A549 treated with AZD2906 at 1 μM for 4 hours (cell line): ENCODE results near the gene SLC22A15. TPM values are rescaled to one million over a fixed set of nuclear protein-coding genes. Genes with fewer than 3 reads are reported as not detected.

Source experiments
- total RNA-seq: library from RNA; stranded (reverse); fragments of 200-300 nt; extraction: Qiagen RNA extraction; gene quantifications from 5 replicates; pipeline ENCODE4 v1.2.3, GENCODE V29; 2022

SLC22A15 gene
- 0.45 to 1.0 TPM (median 0.60 TPM) in 5 replicates for total RNA-seq

DNA sequence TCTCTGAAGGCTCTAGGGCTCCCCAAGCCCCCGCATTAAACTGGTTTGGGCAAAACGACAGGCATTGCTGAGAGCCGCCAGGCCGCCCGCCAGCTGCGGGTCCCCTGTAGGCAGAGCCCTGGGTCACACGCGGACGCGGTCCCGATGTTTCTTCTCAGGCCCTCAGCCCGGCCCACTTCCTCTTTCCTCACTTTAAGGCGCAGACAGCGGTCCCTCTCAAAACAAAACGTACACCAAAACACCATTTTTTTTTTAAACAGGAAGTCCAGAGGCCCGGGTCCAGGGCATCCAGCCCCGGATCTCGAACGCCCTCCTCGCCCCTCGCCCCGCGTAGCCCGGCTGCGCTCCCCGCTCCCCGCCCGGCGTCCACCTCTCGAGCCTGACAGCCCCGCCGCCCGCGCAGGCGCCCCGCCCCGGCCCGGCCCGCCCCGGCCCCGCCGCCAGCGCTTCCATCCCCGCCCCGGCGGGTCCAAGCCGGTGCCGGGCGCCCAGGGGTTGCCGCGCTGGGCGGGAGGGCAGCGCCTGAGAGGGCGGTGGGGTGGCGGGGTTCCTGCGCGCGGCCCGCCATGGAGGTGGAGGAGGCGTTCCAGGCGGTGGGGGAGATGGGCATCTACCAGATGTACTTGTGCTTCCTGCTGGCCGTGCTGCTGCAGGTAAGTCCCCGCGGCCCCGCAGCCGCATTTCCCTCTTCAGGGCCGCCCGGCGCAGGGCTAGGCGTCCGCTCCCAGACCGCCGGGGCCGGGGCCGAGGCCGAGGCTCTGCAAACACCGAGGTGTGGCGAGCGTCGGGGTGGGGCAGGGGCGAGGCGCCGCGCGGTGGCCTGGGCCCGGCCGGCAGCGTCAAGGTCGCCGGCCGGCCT lies at the start of gene SLC22A15:
TSS of gene SLC22A15 (plus strand) at position 452 of the 859 bp plus-strand sequence. CDS start at position 567, 115 bp downstream.

DNA sequence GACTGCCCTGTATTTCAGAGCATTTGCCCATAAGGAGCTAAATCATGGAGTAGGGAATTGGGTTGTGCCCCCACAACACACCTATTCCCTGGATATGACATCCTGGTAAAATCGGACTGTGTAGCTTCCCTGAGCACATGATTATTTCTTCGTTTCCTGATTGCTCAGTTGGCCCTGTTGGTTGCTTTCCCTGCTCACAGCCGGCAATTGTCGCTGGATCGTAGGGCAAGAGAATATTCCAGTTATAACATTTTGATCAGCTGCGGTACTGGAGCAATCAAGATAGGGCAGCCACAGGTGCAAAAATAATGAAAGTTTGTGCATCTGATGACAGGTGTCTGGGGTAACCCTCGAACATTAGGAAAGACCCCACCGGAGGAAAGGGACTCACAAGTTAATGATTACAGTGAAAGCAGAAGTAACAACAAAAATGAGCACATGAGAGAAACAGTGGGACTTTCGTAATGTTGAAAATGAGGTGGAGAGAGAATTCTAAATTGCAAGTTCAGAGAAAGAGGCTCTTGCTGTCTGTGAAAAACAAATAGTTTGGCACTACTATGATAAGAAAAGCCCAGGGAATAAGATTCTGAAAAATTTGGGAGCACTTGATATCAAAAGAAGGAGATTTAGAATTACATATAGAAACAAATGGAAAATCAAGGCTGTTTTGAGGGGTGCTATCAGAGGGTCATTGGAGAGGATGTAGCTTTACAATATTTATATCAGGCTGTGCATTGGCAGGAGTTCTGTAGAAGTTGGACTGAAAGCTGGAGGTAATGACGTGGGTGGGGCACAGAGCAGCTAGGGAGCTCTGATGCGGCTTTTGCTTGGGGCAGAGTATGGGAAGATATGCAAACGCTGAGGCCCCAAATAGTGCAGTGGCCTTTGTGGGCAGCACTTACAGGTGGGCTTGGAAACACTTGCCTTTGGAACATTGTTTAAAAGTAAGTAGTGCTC lies 134.5 kb downstream of the SLC22A15 start, which contains the start of gene MAB21L3:
TSS of gene MAB21L3 (plus strand) at position 833 of the 957 bp plus-strand sequence. CDS start 1,217 bp downstream, outside the sequence.

Other genes with a start within 250 kb of the SLC22A15 start
- gene CASQ2, start 207.8 kb upstream of the SLC22A15 start, total RNA-seq: not detected in 5 replicates
- gene NHLH2, start 135.4 kb upstream of the SLC22A15 start, total RNA-seq: 0.02 TPM in 1 of 5 replicates, not detected in the others
- gene MAB21L3, start 134.9 kb downstream of the SLC22A15 start, total RNA-seq: 0.03 to 0.05 TPM in 2 of 5 replicates, not detected in the others